HG03095 (cell line): Measurements from ENCODE around the gene MEP1A.
"Not testable (repeated sequence)": the region's sequence is repeated elsewhere in the genome, so short reads cannot be mapped to it uniquely, and the experiment has no call there.

Source experiments
- ATAC-seq: cut with Tn5 transposase; IDR thresholded peaks from one replicate; pipeline ENCODE4 v1.9.1; 2021; ENCODE audit warnings: moderate library complexity; ENCODE audit not compliant: unreplicated experiment

MEP1A gene

GRCh38 chr6:46828939-46829338 is 35.8 kb downstream of the MEP1A start:
- ATAC-seq = no peak

- no peak for ATAC-seq
Observed at GRCh38 chr6:46832816-46833215, 39.6 kb downstream of the MEP1A start.

- ATAC-seq = not testable (repeated sequence)
Observed at GRCh38 chr6:46834257-46834916, 41.2 kb downstream of the MEP1A start.

GRCh38 chr6:46834991-46835390 is 41.8 kb downstream of the MEP1A start:
- not testable (repeated sequence) for ATAC-seq

- ATAC-seq = no peak
Observed at GRCh38 chr6:46838033-46838432, 44.8 kb downstream of the MEP1A start.

GRCh38 chr6:46842252-46842846 is 49.2 kb downstream of the MEP1A start:
- not testable (repeated sequence) for ATAC-seq

GRCh38 chr6:46845126-46845525 is 51.9 kb downstream of the MEP1A start:
- no peak for ATAC-seq

GRCh38 chr6:46848684-46849360 is 55.6 kb downstream of the MEP1A start:
- ATAC-seq = peak; percentile 89

- ATAC-seq = no peak
Observed at GRCh38 chr6:46849361-46849690, 56.1 kb downstream of the MEP1A start.

GRCh38 chr6:46850792-46851191 is 57.6 kb downstream of the MEP1A start:
- no peak for ATAC-seq

GRCh38 chr6:46851576-46851975 is 58.4 kb downstream of the MEP1A start:
- not testable (repeated sequence) for ATAC-seq

- not testable (repeated sequence) for ATAC-seq
Observed at GRCh38 chr6:46855966-46856365, 62.8 kb downstream of the MEP1A start.

GRCh38 chr6:46862381-46862780 is 69.2 kb downstream of the MEP1A start:
- ATAC-seq = no peak

GRCh38 chr6:46863791-46864190 is 70.6 kb downstream of the MEP1A start:
- no peak for ATAC-seq

GRCh38 chr6:46865221-46865620 is 72.0 kb downstream of the MEP1A start:
- ATAC-seq = no peak

- ATAC-seq = no peak
Observed at GRCh38 chr6:46867411-46867810, 74.2 kb downstream of the MEP1A start.

- no peak for ATAC-seq
Observed at GRCh38 chr6:46876126-46876525, 82.9 kb downstream of the MEP1A start.

- ATAC-seq = no peak
Observed at GRCh38 chr6:46879003-46879402, 85.8 kb downstream of the MEP1A start.

- ATAC-seq = no peak
Observed at GRCh38 chr6:46882645-46883044, 89.5 kb downstream of the MEP1A start.

GRCh38 chr6:46888031-46888430 is 94.8 kb downstream of the MEP1A start:
- no peak for ATAC-seq

- ATAC-seq = no peak
Observed at GRCh38 chr6:46888578-46888977, 95.4 kb downstream of the MEP1A start.
